ENCODE results near the gene EFCAB14. TPM values are rescaled to one million over a fixed set of nuclear protein-coding genes. Genes with fewer than 3 reads are reported as not detected.

The EFCAB14 gene
- total RNA-seq, 1 experiment from 2014 or later = 52.5 TPM

DNA sequence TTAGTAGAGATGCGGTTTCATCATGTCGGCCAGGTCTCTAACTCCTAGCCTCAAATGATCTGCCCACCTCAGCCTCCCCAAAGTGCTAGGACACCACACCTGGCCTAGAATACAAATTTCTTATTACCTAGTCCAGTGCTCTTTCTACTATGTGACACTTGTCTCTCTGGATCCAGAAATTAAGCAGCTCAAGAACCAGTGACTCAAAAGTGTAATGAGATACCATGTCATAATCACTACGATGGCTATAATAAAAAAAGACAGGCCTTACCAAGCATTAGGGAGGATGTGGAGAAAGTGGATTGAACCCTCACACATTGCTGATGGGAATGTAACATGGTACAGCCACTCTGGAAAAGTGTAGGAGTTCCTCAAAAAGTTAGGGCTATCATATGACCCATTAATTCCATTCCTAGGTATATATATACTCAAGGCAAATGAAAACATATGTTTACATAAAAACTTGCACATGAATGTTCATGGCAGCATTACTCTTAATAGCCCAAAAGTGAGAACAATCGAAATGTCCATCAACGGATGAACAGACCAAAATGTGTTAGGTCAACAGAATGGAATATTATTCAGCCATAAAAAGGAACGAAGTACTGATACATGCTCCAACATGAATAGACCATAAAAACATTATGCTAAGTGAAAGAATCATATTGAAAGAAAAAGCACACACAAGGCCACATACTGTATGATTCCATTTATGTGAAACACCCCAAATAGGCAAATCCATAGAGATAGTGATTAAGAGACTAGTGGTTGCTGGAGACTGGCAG is 38.9 kb downstream of the EFCAB14 start:
- RAD21 ChIA-PET (ENCODE audit: low non-redundant PET in 1 of 2, low total read pairs in 2 of 2, uncharacterized antibody in 2 of 2, unreplicated experiment in 2 of 2) = no interaction called here
- DNase-seq (ENCODE audit: low read depth, low spot score) (no peak), ATAC-seq (no peak)
- Histone ChIP-seq H3K9ac (ENCODE audit: low read length) (no peak overlapping the region), H4K20me1 (ENCODE audit: insufficient read depth) (no peaks in the 10 kb centered on the region), H3K27me3 (ENCODE audit: insufficient read depth, low read length) (no peaks in the 10 kb centered on the region), H3K4me3 (replicated peaks in 1 of 2; ENCODE audit: low read depth in 1 of 2, low read length in 2 of 2) (no peak overlapping the region), H3K9me3 (ENCODE audit: control insufficient read depth in 1 of 2, insufficient read depth in 1 of 2, low read depth in 1 of 2, low read length in 2 of 2) (no peaks in the 10 kb centered on the region), H3K27ac (ENCODE audit: low read depth, low read length) (no peak overlapping the region), H3K4me1 (ENCODE audit: control insufficient read depth in 1 of 2, insufficient read depth in 2 of 2, low read length in 2 of 2) (no peaks in the 10 kb centered on the region), H2AFZ (ENCODE audit: low read depth, low read length, poor library complexity, severe bottlenecking) (no peak overlapping the region), H3K9me2 (ENCODE audit: insufficient read depth) (no peaks in the 10 kb centered on the region), H3K4me2 (ENCODE audit: low read length) (no peak overlapping the region), H3K79me2 (ENCODE audit: insufficient read depth, low read length) (no peaks in the 10 kb centered on the region), H3K36me3 (ENCODE audit: control insufficient read depth in 1 of 2, insufficient read depth in 2 of 2, low read length in 2 of 2) (peaks cover 24 to 40% of the 10 kb centered on the region in 2 experiments; a peak in 3 of 4 replicates)
- intact Hi-C loops (cut with micrococcal nuclease) = no loop called here
- CTCF ChIA-PET = no interaction called here
- no peak for TF ChIP-seq ZNF274 (IDR thresholded peaks at IDR 0.05; ENCODE audit: low read depth, low read length)
- TF ChIP-seq, protein P1, sequence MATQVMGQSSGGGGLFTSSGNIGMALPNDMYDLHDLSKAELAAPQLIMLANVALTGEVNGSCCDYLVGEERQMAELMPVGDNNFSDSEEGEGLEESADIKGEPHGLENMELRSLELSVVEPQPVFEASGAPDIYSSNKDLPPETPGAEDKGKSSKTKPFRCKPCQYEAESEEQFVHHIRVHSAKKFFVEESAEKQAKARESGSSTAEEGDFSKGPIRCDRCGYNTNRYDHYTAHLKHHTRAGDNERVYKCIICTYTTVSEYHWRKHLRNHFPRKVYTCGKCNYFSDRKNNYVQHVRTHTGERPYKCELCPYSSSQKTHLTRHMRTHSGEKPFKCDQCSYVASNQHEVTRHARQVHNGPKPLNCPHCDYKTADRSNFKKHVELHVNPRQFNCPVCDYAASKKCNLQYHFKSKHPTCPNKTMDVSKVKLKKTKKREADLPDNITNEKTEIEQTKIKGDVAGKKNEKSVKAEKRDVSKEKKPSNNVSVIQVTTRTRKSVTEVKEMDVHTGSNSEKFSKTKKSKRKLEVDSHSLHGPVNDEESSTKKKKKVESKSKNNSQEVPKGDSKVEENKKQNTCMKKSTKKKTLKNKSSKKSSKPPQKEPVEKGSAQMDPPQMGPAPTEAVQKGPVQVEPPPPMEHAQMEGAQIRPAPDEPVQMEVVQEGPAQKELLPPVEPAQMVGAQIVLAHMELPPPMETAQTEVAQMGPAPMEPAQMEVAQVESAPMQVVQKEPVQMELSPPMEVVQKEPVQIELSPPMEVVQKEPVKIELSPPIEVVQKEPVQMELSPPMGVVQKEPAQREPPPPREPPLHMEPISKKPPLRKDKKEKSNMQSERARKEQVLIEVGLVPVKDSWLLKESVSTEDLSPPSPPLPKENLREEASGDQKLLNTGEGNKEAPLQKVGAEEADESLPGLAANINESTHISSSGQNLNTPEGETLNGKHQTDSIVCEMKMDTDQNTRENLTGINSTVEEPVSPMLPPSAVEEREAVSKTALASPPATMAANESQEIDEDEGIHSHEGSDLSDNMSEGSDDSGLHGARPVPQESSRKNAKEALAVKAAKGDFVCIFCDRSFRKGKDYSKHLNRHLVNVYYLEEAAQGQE (IDR thresholded peaks at IDR 0.05; ENCODE audit: low read depth) = no peak
- TF ChIP-seq, protein P2, sequence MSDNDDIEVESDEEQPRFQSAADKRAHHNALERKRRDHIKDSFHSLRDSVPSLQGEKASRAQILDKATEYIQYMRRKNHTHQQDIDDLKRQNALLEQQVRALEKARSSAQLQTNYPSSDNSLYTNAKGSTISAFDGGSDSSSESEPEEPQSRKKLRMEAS (IDR thresholded peaks at IDR 0.05) = no peak
- TF ChIP-seq POLR2AphosphoS5 (IDR thresholded peaks at IDR 0.05; ENCODE audit: low read depth, low read length) = no peak
- TF ChIP-seq, protein P3, sequence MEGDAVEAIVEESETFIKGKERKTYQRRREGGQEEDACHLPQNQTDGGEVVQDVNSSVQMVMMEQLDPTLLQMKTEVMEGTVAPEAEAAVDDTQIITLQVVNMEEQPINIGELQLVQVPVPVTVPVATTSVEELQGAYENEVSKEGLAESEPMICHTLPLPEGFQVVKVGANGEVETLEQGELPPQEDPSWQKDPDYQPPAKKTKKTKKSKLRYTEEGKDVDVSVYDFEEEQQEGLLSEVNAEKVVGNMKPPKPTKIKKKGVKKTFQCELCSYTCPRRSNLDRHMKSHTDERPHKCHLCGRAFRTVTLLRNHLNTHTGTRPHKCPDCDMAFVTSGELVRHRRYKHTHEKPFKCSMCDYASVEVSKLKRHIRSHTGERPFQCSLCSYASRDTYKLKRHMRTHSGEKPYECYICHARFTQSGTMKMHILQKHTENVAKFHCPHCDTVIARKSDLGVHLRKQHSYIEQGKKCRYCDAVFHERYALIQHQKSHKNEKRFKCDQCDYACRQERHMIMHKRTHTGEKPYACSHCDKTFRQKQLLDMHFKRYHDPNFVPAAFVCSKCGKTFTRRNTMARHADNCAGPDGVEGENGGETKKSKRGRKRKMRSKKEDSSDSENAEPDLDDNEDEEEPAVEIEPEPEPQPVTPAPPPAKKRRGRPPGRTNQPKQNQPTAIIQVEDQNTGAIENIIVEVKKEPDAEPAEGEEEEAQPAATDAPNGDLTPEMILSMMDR (IDR thresholded peaks at IDR 0.05 in 2 of 3, conservative IDR thresholded peaks at IDR 0.05 in 1 of 3; ENCODE audit: borderline replicate concordance in 1 of 3, insufficient read depth in 1 of 3, low read depth in 2 of 3, low read length in 2 of 3) = no peak
- no peak for TF ChIP-seq TCF7L2 (IDR thresholded peaks at IDR 0.05; ENCODE audit: borderline replicate concordance, extremely low read depth, insufficient read depth, insufficient read length)
- no peak for TF ChIP-seq CEBPB (IDR thresholded peaks at IDR 0.05; ENCODE audit: low read depth)
- TF ChIP-seq, protein P4, sequence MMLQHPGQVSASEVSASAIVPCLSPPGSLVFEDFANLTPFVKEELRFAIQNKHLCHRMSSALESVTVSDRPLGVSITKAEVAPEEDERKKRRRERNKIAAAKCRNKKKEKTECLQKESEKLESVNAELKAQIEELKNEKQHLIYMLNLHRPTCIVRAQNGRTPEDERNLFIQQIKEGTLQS (IDR thresholded peaks at IDR 0.05) = no peak
- no peak for TF ChIP-seq JUND (IDR thresholded peaks at IDR 0.05)
- no peak for TF ChIP-seq POLR2A (IDR thresholded peaks at IDR 0.05; ENCODE audit: borderline replicate concordance, extremely low read depth, insufficient read depth, insufficient read length)
- BruUV-seq (replicated peaks) = no TSS peak
- POLR2A ChIA-PET = no interaction called here
